Right atrium auricular region (tissue), 2 donors: ENCODE results near the gene NEMP2. TPM values are rescaled to one million over a fixed set of nuclear protein-coding genes. Genes with fewer than 3 reads are reported as not detected.

Experiments
- DNase-seq: peaks from one replicate; pipeline ENCODE4 v3.0.0-alpha.2; 2019; ENCODE audit warnings: low spot score
- H3K27ac ChIP-seq, 2 donors: fragments of 200-600 bp; sonication (generic); 1 replicate in 1 of 2; 2 replicates in 1 of 2; pipeline ENCODE4 v1.5.1; 2016 to 2019
- H3K27me3 ChIP-seq, 2 donors: fragments of 200-600 bp; sonication (generic); one replicate each; pipeline versions ENCODE4 v1.5.1 to v1.6.0; 2017 to 2019
- H3K36me3 ChIP-seq: fragments of 200-600 bp; sonication (generic); one replicate; pipeline ENCODE4 v1.5.1; 2016
- H3K4me1 ChIP-seq, 2 donors: fragments of 200-600 bp; sonication (generic); one replicate each; pipeline versions ENCODE4 v1.5.1 to v1.6.0; 2017 to 2019
- H3K4me3 ChIP-seq, 2 donors: fragments of 200-600 bp; sonication (generic); 1 replicate in 1 of 2; 2 replicates in 1 of 2; pipeline ENCODE4 v1.5.1; 2017 to 2019; ENCODE audit warnings: mild to moderate bottlenecking in 1 of 2, moderate library complexity in 1 of 2
- H3K9me3 ChIP-seq, 2 donors: fragments of 200-600 bp; sonication (generic); one replicate each; pipeline ENCODE4 v1.5.1; 2019
- total RNA-seq, 2 donors: library from RNA; depleted of rRNA; stranded (reverse); fragments of >200 nt; gene quantifications; one replicate each; pipeline ENCODE4 v1.1.0, GENCODE V29; 2016
- TF ChIP-seq, protein P1 (sequence below), 2 donors: fragments of 200-600 bp; sonication (generic); IDR thresholded peaks; one replicate each; pipeline ENCODE4 v1.5.1; 2019; ENCODE audit warnings: antibody characterized with exemption in 2 of 2

The NEMP2 gene
- total RNA-seq, 2 donors from 2014 or later = 2.7 to 3.3 TPM

DNA sequence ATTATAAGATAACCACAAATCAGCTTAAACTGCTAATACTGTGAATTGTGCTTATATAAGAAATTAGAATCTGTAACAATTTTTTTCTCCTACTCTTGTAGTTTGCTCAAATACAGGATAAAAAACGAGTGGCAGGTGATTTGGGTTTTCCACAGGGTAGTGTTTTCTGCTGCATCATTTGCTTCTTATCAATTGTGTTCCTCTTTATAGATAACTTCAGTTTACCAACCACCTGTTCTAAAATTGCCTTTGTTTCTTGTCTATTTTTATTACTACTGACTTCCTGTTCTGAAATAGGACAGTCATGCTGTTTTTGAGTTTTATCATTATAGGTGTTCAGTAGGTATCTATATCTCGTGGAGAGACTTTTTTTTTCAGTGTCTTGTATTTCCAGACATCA lies 69.5 kb downstream of the NEMP2 start:
- H3K27me3 ChIP-seq = no peaks in the 10 kb centered on the region
- no peak overlapping the region for H3K4me3 ChIP-seq
- TF ChIP-seq, protein P1, sequence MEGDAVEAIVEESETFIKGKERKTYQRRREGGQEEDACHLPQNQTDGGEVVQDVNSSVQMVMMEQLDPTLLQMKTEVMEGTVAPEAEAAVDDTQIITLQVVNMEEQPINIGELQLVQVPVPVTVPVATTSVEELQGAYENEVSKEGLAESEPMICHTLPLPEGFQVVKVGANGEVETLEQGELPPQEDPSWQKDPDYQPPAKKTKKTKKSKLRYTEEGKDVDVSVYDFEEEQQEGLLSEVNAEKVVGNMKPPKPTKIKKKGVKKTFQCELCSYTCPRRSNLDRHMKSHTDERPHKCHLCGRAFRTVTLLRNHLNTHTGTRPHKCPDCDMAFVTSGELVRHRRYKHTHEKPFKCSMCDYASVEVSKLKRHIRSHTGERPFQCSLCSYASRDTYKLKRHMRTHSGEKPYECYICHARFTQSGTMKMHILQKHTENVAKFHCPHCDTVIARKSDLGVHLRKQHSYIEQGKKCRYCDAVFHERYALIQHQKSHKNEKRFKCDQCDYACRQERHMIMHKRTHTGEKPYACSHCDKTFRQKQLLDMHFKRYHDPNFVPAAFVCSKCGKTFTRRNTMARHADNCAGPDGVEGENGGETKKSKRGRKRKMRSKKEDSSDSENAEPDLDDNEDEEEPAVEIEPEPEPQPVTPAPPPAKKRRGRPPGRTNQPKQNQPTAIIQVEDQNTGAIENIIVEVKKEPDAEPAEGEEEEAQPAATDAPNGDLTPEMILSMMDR (IDR thresholded peaks at IDR 0.05) = no peak
- DNase-seq = no peak
- no peaks in the 10 kb centered on the region for H3K36me3 ChIP-seq
- no peak overlapping the region for H3K27ac ChIP-seq
- H3K4me1 ChIP-seq = peaks cover 0 to 39% of the 10 kb centered on the region in 2 donors
- H3K9me3 ChIP-seq = no peaks in the 10 kb centered on the region

DNA sequence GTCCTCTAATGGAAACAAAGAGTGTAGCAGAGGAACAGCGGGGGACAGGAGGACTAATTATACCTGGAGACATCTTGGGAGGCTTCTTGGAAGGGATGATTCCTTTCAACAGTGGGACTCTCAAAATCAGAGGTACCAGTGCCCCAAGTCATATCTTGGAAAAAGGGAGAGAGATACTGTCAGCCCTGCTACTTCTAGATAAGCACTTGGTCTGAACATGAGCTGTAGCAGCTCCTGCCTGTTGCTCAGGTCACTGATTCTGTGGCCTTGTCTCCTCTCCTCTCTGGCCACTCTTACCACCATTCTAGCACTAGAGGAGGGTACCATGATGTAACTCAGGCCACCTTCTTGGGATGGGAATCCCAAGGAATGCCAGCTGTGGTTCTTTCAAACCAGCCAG lies 71.9 kb downstream of the NEMP2 start:
- Histone ChIP-seq H3K27me3 (no peaks in the 10 kb centered on the region), H3K4me3 (no peak overlapping the region), H3K9me3 (no peaks in the 10 kb centered on the region), H3K27ac (no peak overlapping the region), H3K4me1 (peaks cover 0 to 25% of the 10 kb centered on the region in 2 donors), H3K36me3 (no peaks in the 10 kb centered on the region)
- no peak for DNase-seq
- TF ChIP-seq, protein P1 (IDR thresholded peaks at IDR 0.05) = no peak

DNA sequence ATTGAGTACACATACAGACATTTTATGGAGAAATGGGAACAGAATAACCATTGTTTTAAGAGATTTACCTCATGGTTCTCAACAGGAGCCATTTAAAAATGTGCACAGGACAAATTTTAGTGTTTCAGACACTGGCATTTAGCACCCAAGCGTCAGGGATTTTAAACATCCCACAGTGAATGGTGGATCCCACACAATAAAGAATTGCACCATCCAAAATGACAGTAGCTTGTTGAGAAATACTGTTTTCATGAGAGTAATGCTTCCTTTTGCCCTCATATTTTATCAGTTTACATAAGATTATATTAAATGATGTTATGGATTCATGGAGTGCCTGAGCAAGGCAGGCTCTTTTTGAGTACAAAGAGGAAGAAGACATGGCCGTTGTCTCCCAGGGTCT lies 72.3 kb downstream of the NEMP2 start:
- H3K27ac ChIP-seq = no peak overlapping the region
- TF ChIP-seq, protein P1 (IDR thresholded peaks at IDR 0.05) = no peak
- DNase-seq = no peak
- no peak overlapping the region for H3K4me3 ChIP-seq
- no peaks in the 10 kb centered on the region for H3K9me3 ChIP-seq
- H3K4me1 ChIP-seq = peaks cover 0 to 20% of the 10 kb centered on the region in 2 donors
- no peaks in the 10 kb centered on the region for H3K27me3 ChIP-seq
- no peaks in the 10 kb centered on the region for H3K36me3 ChIP-seq

DNA sequence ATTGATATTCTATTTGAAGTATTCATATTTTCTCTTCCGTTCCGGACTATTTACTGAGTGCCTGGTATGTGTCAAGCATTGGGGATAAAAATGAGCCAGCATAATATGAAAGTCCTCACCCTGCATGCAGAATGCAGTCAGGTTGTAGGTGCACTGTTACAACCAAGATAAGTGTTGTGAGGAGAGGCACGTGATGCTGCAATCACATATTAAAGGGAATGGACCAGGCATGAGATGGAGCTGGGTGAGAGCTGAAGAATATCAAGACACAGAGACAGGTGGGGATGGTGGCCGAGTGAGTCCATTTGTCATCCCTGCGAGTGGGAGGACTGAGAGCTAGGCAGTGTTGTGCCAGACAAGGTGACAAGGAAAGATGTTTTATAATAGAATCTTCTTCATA lies 74.0 kb downstream of the NEMP2 start:
- no peak overlapping the region for H3K4me3 ChIP-seq
- H3K27ac ChIP-seq = no peak overlapping the region
- no peaks in the 10 kb centered on the region for H3K27me3 ChIP-seq
- TF ChIP-seq, protein P1 (IDR thresholded peaks at IDR 0.05) = no peak
- H3K9me3 ChIP-seq = no peaks in the 10 kb centered on the region
- H3K4me1 ChIP-seq = peaks cover 0 to 13% of the 10 kb centered on the region in 2 donors
- no peaks in the 10 kb centered on the region for H3K36me3 ChIP-seq
- no peak for DNase-seq

DNA sequence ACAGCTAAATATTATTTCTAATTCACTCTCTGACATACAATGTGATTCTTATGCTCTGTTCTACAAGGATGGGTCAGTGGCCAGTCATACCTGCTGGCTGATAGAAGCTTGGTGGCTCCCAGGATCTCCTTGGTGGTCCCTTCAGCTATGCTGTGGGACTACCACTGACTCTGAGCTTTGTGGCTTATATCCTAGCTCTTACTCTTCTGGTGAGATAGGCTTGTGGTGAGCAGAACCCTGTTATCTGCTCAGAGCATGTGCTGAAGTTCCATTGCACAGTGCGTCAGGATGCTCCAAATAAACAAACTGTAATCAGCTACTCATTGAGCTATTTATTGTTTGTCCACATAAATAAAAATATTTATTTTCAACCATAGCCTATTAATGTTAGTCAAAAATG lies 74.6 kb downstream of the NEMP2 start:
- Histone ChIP-seq H3K4me1 (peaks cover 0 to 13% of the 10 kb centered on the region in 2 donors), H3K9me3 (no peaks in the 10 kb centered on the region), H3K4me3 (no peak overlapping the region), H3K36me3 (no peaks in the 10 kb centered on the region), H3K27me3 (no peaks in the 10 kb centered on the region), H3K27ac (no peak overlapping the region)
- TF ChIP-seq, protein P1 (IDR thresholded peaks at IDR 0.05) = no peak
- DNase-seq = no peak

DNA sequence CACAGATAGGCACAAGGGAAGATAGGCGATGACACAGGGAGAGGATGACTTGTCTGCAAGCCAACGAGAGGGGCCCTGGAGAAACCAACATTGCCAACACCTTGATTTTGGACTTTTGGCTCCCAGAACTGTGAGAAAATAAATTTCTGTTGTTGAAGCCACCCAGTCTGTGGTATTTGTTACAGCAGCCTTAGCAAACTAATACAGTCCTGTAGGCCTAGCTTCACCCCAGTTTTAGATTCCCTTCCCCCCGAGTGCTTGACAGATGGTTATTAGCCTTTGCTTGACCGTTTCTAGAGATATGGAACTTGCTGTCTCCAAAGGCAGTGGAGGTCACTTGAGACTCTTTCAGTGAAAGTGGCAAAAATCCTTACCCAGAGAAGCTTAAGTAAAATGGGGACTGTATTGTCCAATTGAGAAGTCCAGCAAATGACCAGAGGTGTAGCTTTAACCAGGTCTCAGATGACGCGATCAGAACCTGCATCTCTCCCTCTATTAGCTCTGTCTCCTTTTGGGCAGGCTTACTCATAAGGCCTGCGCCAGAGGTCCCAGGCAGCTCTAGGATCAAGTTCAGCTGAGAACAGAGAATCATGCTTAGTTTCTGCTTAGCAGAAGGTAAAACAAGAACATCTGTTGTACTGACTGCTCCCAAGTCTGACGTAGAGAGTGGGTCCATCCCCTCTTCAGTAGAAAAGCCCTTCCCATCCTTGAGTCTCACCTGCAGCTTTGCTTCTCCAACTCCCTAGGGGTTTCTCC lies 76.0 kb downstream of the NEMP2 start:
- Histone ChIP-seq H3K9me3 (no peaks in the 10 kb centered on the region), H3K36me3 (no peaks in the 10 kb centered on the region), H3K4me3 (no peak overlapping the region), H3K4me1 (peaks cover 0 to 13% of the 10 kb centered on the region in 2 donors), H3K27ac (no peak overlapping the region), H3K27me3 (no peaks in the 10 kb centered on the region)
- TF ChIP-seq, protein P1 (IDR thresholded peaks at IDR 0.05) = no peak
- DNase-seq = no peak
